SJSA1 (cell line): ENCODE measurements around the gene RNF167. TPM values are rescaled to one million over a fixed set of nuclear protein-coding genes. Genes with fewer than 3 reads are reported as not detected.
"Not testable (repeated sequence)": the region's sequence is repeated elsewhere in the genome, so short reads cannot be mapped to it uniquely, and the experiment has no call there.

Source experiments
- DNase-seq, 2 experiments: peaks; one replicate each; pipeline ENCODE4 v3.0.0-alpha.2; 2015 to 2020; ENCODE audit warnings: low spot score in 2 of 2, low read depth in 1 of 2
- H3K27ac ChIP-seq: fragments of 250-450 bp; sonication (Bioruptor Pico); 2 replicates; pipeline ENCODE4 v1.5.1; 2020; ENCODE audit warnings: mild to moderate bottlenecking, moderate library complexity
- H3K27me3 ChIP-seq: fragments of 250-450 bp; sonication (Bioruptor Pico); replicated peaks from 2 replicates; pipeline ENCODE4 v1.5.1; 2020; ENCODE audit warnings: mild to moderate bottlenecking, moderate library complexity
- H3K36me3 ChIP-seq: fragments of 250-450 bp; sonication (Bioruptor Pico); 2 replicates; pipeline ENCODE4 v1.5.1; 2020; ENCODE audit warnings: mild to moderate bottlenecking
- H3K4me1 ChIP-seq: fragments of 250-450 bp; sonication (Bioruptor Pico); replicated peaks from 2 replicates; pipeline ENCODE4 v1.6.1; 2021; ENCODE audit warnings: mild to moderate bottlenecking
- H3K4me3 ChIP-seq: fragments of 250-450 bp; sonication (Bioruptor Pico); 2 replicates; pipeline ENCODE4 v1.5.1; 2020; ENCODE audit warnings: mild to moderate bottlenecking
- H3K9me3 ChIP-seq: fragments of 250-450 bp; sonication (Bioruptor Pico); replicated peaks from 2 replicates; pipeline ENCODE4 v1.5.1; 2020; ENCODE audit warnings: mild to moderate bottlenecking
- total RNA-seq: library from RNA; depleted of rRNA; stranded (reverse); fragments of >200 nt; shearing (Covaris generic); gene quantifications from 2 replicates; pipeline ENCODE4 v1.2.3, GENCODE V29; 2014

The RNF167 gene
- total RNA-seq, 1 experiment from 2014 or later, result 13.0 TPM

DNA sequence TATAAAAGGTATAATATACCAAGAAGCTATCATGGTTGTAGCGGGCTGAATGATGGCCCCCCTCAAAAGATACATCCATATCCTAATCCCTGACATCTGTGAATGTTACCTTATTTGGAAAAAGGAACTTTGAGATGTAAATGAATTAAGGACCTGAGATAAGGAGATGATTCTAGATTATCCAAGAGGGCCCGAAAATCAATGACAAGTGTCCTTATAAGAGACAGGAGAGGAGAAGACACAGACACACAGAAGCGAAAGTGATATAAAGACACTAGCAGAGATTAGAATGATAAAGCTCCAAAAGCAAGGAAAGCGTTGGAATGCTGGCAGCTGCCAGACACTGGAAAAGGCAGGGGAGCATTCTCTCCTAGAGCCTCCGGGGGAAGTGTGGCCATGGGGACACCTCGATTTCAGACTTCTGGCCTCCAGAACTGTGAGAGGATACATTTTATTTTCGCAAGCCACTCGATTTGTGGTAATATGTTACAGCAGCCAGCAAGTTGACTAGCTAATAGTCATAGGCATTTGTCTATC lies 20.5 kb upstream of the RNF167 start:
- H3K36me3 ChIP-seq, result no peaks in the 10 kb centered on the region
- no peak for DNase-seq
- H3K4me3 ChIP-seq, result no peak overlapping the region
- H3K9me3 ChIP-seq, result no peaks in the 10 kb centered on the region
- no peaks in the 10 kb centered on the region for H3K27me3 ChIP-seq
- H3K4me1 ChIP-seq, result no peaks in the 10 kb centered on the region
- H3K27ac ChIP-seq, result no peak overlapping the region

- H3K4me1 ChIP-seq, result no peaks in the 10 kb centered on the region
- H3K27ac ChIP-seq, result no peak overlapping the region
- no peaks in the 10 kb centered on the region for H3K36me3 ChIP-seq
- H3K4me3 ChIP-seq, result no peak overlapping the region
- DNase-seq, result no peak
- H3K9me3 ChIP-seq, result no peaks in the 10 kb centered on the region
- no peaks in the 10 kb centered on the region for H3K27me3 ChIP-seq
Measured at GRCh38 chr17:4920351-4921048, 19.6 kb upstream of the RNF167 start.

- no peak overlapping the region for H3K4me3 ChIP-seq
- H3K27ac ChIP-seq, result no peak overlapping the region
- H3K4me1 ChIP-seq, result no peaks in the 10 kb centered on the region
- DNase-seq, result no peak
- no peaks in the 10 kb centered on the region for H3K36me3 ChIP-seq
- H3K9me3 ChIP-seq, result no peaks in the 10 kb centered on the region
- no peaks in the 10 kb centered on the region for H3K27me3 ChIP-seq
Measured at GRCh38 chr17:4921320-4921719, 18.7 kb upstream of the RNF167 start.

- H3K36me3 ChIP-seq, H3K27ac ChIP-seq, DNase-seq, H3K27me3 ChIP-seq, H3K4me1 ChIP-seq, H3K4me3 ChIP-seq, H3K9me3 ChIP-seq: not testable (repeated sequence)
Measured at GRCh38 chr17:4926577-4927335, 13.3 kb upstream of the RNF167 start.

- Histone ChIP-seq H3K27me3 (no peaks in the 10 kb centered on the region), H3K27ac (no peak overlapping the region), H3K4me3 (no peak overlapping the region), H3K4me1 (peaks cover 5% of the 10 kb centered on the region; the same call in 1 of the 2 replicates), H3K9me3 (no peaks in the 10 kb centered on the region), H3K36me3 (no peaks in the 10 kb centered on the region)
- DNase-seq, result no peak
Measured at GRCh38 chr17:4928881-4929280, 11.2 kb upstream of the RNF167 start.

DNA sequence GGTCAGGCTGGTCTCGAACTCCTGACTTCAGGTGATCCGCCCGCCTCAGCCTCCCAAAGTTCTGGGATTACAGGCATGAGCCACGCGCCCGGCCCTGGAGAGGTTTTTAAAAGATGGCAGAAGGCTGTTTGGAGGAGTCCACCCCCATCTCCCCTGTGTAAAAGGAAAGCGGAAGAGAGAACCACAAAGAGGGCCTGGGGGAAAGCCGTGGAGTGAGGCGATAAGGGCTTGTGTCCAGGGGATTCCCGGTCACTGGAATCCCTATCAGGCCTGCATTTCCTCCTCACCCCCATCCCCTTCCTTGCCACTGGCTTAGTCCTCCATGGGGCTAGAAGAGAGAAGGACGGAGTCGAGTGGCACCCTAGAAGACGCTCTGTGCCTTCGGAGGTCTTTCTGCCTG lies 8.1 kb upstream of the RNF167 start, which contains the start of gene GP1BA:
Gene GP1BA (plus strand): TSS at position 315 of the 400 bp plus-strand sequence. CDS start 328 bp downstream, outside the sequence.
- H3K9me3 ChIP-seq, result no peaks in the 10 kb centered on the region
- no peaks in the 10 kb centered on the region for H3K27me3 ChIP-seq
- H3K27ac ChIP-seq, result no peak within 1 kb of the TSS
- H3K4me1 ChIP-seq, result peaks cover 13% of the 10 kb centered on the region
- H3K36me3 ChIP-seq, result no peaks in the 10 kb centered on the region
- no peak for DNase-seq
- H3K4me3 ChIP-seq, result no peak within 1 kb of the TSS

GRCh38 chr17:4932756-4933155 lies 7.3 kb upstream of the RNF167 start:
- Histone ChIP-seq H3K27me3 (no peaks in the 10 kb centered on the region), H3K4me1 (peaks cover 13% of the 10 kb centered on the region), H3K4me3 (no peak overlapping the region), H3K36me3 (peaks cover 6% of the 10 kb centered on the region), H3K27ac (no peak overlapping the region), H3K9me3 (no peaks in the 10 kb centered on the region)
- DNase-seq, result no peak

GRCh38 chr17:4933646-4934045 lies 6.4 kb upstream of the RNF167 start:
- Histone ChIP-seq H3K4me3 (no peak overlapping the region), H3K27me3 (no peaks in the 10 kb centered on the region), H3K27ac (no peak overlapping the region), H3K9me3 (no peaks in the 10 kb centered on the region), H3K36me3 (peaks cover 15% of the 10 kb centered on the region), H3K4me1 (peaks cover 15% of the 10 kb centered on the region)
- DNase-seq, result no peak

DNA sequence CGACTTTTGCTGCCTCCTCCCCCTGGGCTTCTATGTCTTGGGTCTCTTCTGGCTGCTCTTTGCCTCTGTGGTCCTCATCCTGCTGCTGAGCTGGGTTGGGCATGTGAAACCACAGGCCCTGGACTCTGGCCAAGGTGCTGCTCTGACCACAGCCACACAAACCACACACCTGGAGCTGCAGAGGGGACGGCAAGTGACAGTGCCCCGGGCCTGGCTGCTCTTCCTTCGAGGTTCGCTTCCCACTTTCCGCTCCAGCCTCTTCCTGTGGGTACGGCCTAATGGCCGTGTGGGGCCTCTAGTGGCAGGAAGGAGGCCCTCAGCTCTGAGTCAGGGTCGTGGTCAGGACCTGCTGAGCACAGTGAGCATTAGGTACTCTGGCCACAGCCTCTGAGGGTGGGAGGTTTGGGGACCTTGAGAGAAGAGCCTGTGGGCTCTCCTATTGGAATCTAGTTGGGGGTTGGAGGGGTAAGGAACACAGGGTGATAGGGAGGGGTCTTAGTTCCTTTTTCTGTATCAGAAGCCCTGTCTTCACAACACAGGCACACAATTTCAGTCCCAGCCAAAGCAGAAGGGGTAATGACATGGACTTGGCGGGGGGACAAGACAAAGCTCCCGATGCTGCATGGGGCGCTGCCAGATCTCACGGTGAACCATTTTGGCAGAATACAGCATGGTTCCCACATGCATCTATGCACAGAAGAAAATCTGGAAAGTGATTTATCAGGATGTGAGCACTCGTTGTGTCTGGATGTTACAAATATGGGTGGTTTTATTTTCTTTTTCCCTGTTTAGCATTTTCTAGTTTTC lies 5.7 kb upstream of the RNF167 start:
- Histone ChIP-seq H3K36me3 (peaks cover 18% of the 10 kb centered on the region), H3K9me3 (no peaks in the 10 kb centered on the region), H3K4me3 (peak overlapping the region; percentile 15; the same call in 1 of the 2 replicates), H3K27me3 (no peaks in the 10 kb centered on the region), H3K4me1 (peaks cover 19% of the 10 kb centered on the region), H3K27ac (no peak overlapping the region)
- peak; percentile 43 to 60 for DNase-seq

- H3K4me3 ChIP-seq, result no peak overlapping the region
- peaks cover 20% of the 10 kb centered on the region for H3K36me3 ChIP-seq
- no peak for DNase-seq
- H3K27ac ChIP-seq, result no peak overlapping the region
- no peaks in the 10 kb centered on the region for H3K27me3 ChIP-seq
- H3K4me1 ChIP-seq, result peaks cover 21% of the 10 kb centered on the region
- H3K9me3 ChIP-seq, result no peaks in the 10 kb centered on the region
Measured at GRCh38 chr17:4935650-4936049, 4.4 kb upstream of the RNF167 start.

DNA sequence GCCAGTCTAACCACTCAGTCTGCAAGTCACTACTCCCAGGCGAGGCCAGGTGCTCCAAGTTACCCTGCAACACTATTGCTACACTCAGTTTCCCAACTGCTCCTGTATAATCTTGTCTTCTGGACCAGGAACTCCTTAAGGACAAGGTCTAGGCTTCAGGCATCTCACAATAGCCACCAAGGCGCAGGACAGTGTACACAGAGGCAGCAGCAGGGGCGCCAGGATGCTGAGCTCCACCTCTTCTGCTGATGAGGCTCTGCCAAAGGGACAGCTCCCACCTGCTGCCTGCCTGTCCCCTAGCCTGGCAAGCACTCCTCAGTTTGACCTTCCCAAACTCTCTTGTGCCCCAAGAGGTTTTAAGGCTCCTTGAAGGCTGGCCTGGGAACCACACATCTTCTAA lies 3.6 kb upstream of the RNF167 start:
- no peak overlapping the region for H3K27ac ChIP-seq
- no peaks in the 10 kb centered on the region for H3K27me3 ChIP-seq
- peaks cover 28% of the 10 kb centered on the region for H3K4me1 ChIP-seq
- peaks cover 28% of the 10 kb centered on the region for H3K36me3 ChIP-seq
- DNase-seq, result no peak
- no peaks in the 10 kb centered on the region for H3K9me3 ChIP-seq
- no peak overlapping the region for H3K4me3 ChIP-seq

- peaks cover 38% of the 10 kb centered on the region for H3K36me3 ChIP-seq
- H3K27ac ChIP-seq, result no peak overlapping the region
- H3K9me3 ChIP-seq, result no peaks in the 10 kb centered on the region
- no peak overlapping the region for H3K4me3 ChIP-seq
- peaks cover 34% of the 10 kb centered on the region for H3K4me1 ChIP-seq
- no peaks in the 10 kb centered on the region for H3K27me3 ChIP-seq
- DNase-seq, result no peak
Measured at GRCh38 chr17:4937553-4937952, 2.5 kb upstream of the RNF167 start.

GRCh38 chr17:4938069-4938491 lies 2.0 kb upstream of the RNF167 start:
- Histone ChIP-seq H3K4me3 (no peak overlapping the region), H3K36me3 (peaks cover 43% of the 10 kb centered on the region), H3K4me1 (peaks cover 34% of the 10 kb centered on the region), H3K9me3 (no peaks in the 10 kb centered on the region), H3K27ac (no peak overlapping the region), H3K27me3 (no peaks in the 10 kb centered on the region)
- no peak for DNase-seq
